Measurements from ENCODE around the gene MAD2L2.
A peak's percentile ranks its signal among the peaks of the same experiment; 100 is the strongest.

Gene MAD2L2

GRCh38 chr1:11682287-11682771 lies 1.4 kb upstream of the MAD2L2 start:
- no peak for DNase-seq (ENCODE audit: low read depth)

GRCh38 chr1:11680270-11681070 lies 478 bp downstream of the MAD2L2 start:
- DNase-seq (ENCODE audit: low read depth), result no peak

- no peak for DNase-seq (ENCODE audit: low read depth)
Observed at GRCh38 chr1:11678442-11678841, 2.5 kb downstream of the MAD2L2 start.

- no peak for DNase-seq (ENCODE audit: low read depth)
Observed at GRCh38 chr1:11676386-11677103, 4.4 kb downstream of the MAD2L2 start.

- no peak for DNase-seq (ENCODE audit: low read depth)
Observed at GRCh38 chr1:11675325-11675724, 5.6 kb downstream of the MAD2L2 start.

- DNase-seq (ENCODE audit: low read depth), result no peak
Observed at GRCh38 chr1:11674488-11674887, 6.5 kb downstream of the MAD2L2 start.

GRCh38 chr1:11673089-11673769 lies 7.7 kb downstream of the MAD2L2 start:
- no peak for DNase-seq (ENCODE audit: low read depth)

GRCh38 chr1:11671544-11672286 lies 9.2 kb downstream of the MAD2L2 start:
- DNase-seq (ENCODE audit: low read depth), result no peak

- no peak for DNase-seq (ENCODE audit: low read depth)
Observed at GRCh38 chr1:11671205-11671543, 9.8 kb downstream of the MAD2L2 start.

GRCh38 chr1:11670747-11671146 lies 10.2 kb downstream of the MAD2L2 start:
- DNase-seq (ENCODE audit: low read depth), result no peak

GRCh38 chr1:11668516-11668915 lies 12.4 kb downstream of the MAD2L2 start:
- DNase-seq (ENCODE audit: low read depth), result no peak

GRCh38 chr1:11664336-11665065 lies 16.4 kb downstream of the MAD2L2 start:
- DNase-seq (ENCODE audit: low read depth), result no peak

- DNase-seq (ENCODE audit: low read depth), result no peak
Observed at GRCh38 chr1:11661103-11661502, 19.8 kb downstream of the MAD2L2 start.

GRCh38 chr1:11659748-11660147 lies 21.2 kb downstream of the MAD2L2 start:
- no peak for DNase-seq (ENCODE audit: low read depth)

- no peak for DNase-seq (ENCODE audit: low read depth)
Observed at GRCh38 chr1:11658542-11658941, 22.4 kb downstream of the MAD2L2 start.

GRCh38 chr1:11657654-11658053 lies 23.3 kb downstream of the MAD2L2 start:
- no peak for DNase-seq (ENCODE audit: low read depth)

GRCh38 chr1:11654939-11655808 lies 25.8 kb downstream of the MAD2L2 start:
- DNase-seq (ENCODE audit: low read depth), result no peak

GRCh38 chr1:11654137-11654938 lies 26.6 kb downstream of the MAD2L2 start, which contains the start of the genes FBXO2 and FBXO44:
Gene FBXO2 (minus strand): TSS chr1:11654429. CDS start chr1:11654340, 89 bp downstream.
Gene FBXO44 (plus strand): TSS chr1:11654877. CDS start chr1:11655836, 959 bp downstream.
- peak; percentile 62 for DNase-seq (ENCODE audit: low read depth)

- no peak for DNase-seq (ENCODE audit: low read depth)
Observed at GRCh38 chr1:11653861-11654136, 27.1 kb downstream of the MAD2L2 start.
